DOHH2 (cell line): ENCODE results near the gene MYL5.

Source experiments
- H3F3A ChIP-seq: fragments of 200-600 bp; sonication (generic), shearing (Covaris generic); 2 replicates; pipeline ENCODE4 v1.6.0; 2016; ENCODE audit warnings: antibody characterized with exemption, mild to moderate bottlenecking; ENCODE audit not compliant: control insufficient read depth, insufficient read depth
- H3K27ac ChIP-seq: fragments of 200-600 bp; sonication (generic); 2 replicates; pipeline ENCODE4 v1.5.1; 2014; ENCODE audit warnings: low read depth, mild to moderate bottlenecking, low read length, moderate library complexity
- H3K27me3 ChIP-seq: fragments of 200-600 bp; sonication (generic); 2 replicates; pipeline ENCODE4 v1.6.1; 2014; ENCODE audit warnings: mild to moderate bottlenecking, low read length, mixed read lengths; ENCODE audit not compliant: control insufficient read depth
- H3K36me3 ChIP-seq: fragments of 200-600 bp; sonication (generic); 2 replicates; pipeline ENCODE4 v1.6.1; 2014; ENCODE audit warnings: mild to moderate bottlenecking, low read length, moderate library complexity, mixed read lengths; ENCODE audit not compliant: control insufficient read depth
- H3K4me1 ChIP-seq: fragments of 200-600 bp; sonication (generic); 2 replicates; pipeline ENCODE4 v1.6.1; 2014; ENCODE audit warnings: mild to moderate bottlenecking, low read length, mixed read lengths; ENCODE audit not compliant: control insufficient read depth
- H3K4me2 ChIP-seq: fragments of 200-600 bp; sonication (generic); 2 replicates; pipeline ENCODE4 v1.6.0; 2014; ENCODE audit warnings: mild to moderate bottlenecking, low read length, moderate library complexity
- H3K4me3 ChIP-seq: fragments of 200-600 bp; sonication (generic); 2 replicates; pipeline ENCODE4 v1.5.1; 2014; ENCODE audit warnings: mild to moderate bottlenecking, low read length, mixed read lengths
- H3K79me2 ChIP-seq: fragments of 200-600 bp; sonication (generic); 2 replicates; pipeline ENCODE4 v1.6.1; 2014; ENCODE audit warnings: mild to moderate bottlenecking, low read length, mixed read lengths; ENCODE audit not compliant: control insufficient read depth
- H3K9me2 ChIP-seq: fragments of 200-600 bp; sonication (generic); replicated peaks from 2 replicates; pipeline ENCODE4 v1.6.1; 2014; ENCODE audit warnings: mild to moderate bottlenecking, low read length, mixed read lengths; ENCODE audit not compliant: control insufficient read depth
- H3K9me3 ChIP-seq: fragments of 200-600 bp; sonication (generic); 2 replicates; pipeline ENCODE4 v1.6.1; 2014; ENCODE audit warnings: antibody characterized with exemption, low read length, mixed read lengths; ENCODE audit not compliant: control insufficient read depth, insufficient read depth
- H4K20me1 ChIP-seq: fragments of 200-600 bp; sonication (generic); 2 replicates; pipeline ENCODE4 v1.6.0; 2014; ENCODE audit warnings: low read depth, mild to moderate bottlenecking, antibody characterized with exemption, low read length, moderate library complexity; ENCODE audit not compliant: control insufficient read depth, insufficient read depth
- EZH2phosphoT487 ChIP-seq: fragments of 200-600 bp; sonication (generic); IDR thresholded peaks from 2 replicates; pipeline ENCODE4 v1.6.1; 2017; ENCODE audit warnings: borderline replicate concordance, mild to moderate bottlenecking, antibody characterized with exemption, low read length, moderate library complexity, mixed read lengths
- TF ChIP-seq, protein P1 (sequence below): fragments of 200-600 bp; sonication (generic); IDR thresholded peaks from one replicate; pipeline ENCODE4 v1.5.1; 2014; ENCODE audit warnings: antibody characterized with exemption, mild to moderate bottlenecking, low read depth, low read length; ENCODE audit not compliant: poor library complexity, severe bottlenecking

The MYL5 gene

DNA sequence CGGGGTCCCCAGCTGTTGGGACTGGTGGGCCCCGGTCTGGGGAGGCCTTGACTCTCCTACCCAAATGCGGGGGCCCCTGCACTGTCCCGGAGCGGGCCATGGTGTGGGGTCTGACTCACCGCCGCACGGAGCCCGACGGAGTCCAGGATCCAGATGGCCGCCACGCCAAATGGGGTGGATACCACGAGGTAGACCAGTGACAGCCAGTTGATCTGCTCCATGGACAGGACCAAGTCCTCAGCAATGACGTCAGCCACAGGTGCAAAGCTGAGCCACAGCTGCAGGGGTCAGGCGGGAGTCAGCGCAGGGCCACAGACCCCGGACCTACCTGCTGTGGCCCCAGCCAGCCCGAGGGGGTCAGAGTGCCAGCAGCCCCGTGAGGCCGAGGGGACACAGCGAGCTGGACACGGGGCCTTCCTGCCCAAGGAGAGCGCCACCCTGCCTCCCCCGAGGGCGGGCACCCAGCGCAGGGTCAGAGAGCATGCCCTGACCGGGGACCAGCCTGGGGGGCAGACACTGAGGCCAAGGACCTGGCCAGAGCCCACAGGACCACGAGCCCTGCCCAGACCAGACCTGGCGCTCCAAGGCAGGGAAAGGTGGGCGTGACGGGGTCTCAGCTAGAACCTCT is 12.2 kb downstream of the MYL5 start:
- H3K27ac ChIP-seq: no peak overlapping the region
- no peak overlapping the region for H3K4me3 ChIP-seq
- H3K4me2 ChIP-seq: no peak overlapping the region
- H3K9me3 ChIP-seq: no peaks in the 10 kb centered on the region
- H3K9me2 ChIP-seq: no peaks in the 10 kb centered on the region
- H3K27me3 ChIP-seq: no peaks in the 10 kb centered on the region
- no peaks in the 10 kb centered on the region for H3K79me2 ChIP-seq
- no peaks in the 10 kb centered on the region for H3F3A ChIP-seq
- no peaks in the 10 kb centered on the region for H4K20me1 ChIP-seq
- H3K36me3 ChIP-seq: no peaks in the 10 kb centered on the region
- TF ChIP-seq, protein P1, sequence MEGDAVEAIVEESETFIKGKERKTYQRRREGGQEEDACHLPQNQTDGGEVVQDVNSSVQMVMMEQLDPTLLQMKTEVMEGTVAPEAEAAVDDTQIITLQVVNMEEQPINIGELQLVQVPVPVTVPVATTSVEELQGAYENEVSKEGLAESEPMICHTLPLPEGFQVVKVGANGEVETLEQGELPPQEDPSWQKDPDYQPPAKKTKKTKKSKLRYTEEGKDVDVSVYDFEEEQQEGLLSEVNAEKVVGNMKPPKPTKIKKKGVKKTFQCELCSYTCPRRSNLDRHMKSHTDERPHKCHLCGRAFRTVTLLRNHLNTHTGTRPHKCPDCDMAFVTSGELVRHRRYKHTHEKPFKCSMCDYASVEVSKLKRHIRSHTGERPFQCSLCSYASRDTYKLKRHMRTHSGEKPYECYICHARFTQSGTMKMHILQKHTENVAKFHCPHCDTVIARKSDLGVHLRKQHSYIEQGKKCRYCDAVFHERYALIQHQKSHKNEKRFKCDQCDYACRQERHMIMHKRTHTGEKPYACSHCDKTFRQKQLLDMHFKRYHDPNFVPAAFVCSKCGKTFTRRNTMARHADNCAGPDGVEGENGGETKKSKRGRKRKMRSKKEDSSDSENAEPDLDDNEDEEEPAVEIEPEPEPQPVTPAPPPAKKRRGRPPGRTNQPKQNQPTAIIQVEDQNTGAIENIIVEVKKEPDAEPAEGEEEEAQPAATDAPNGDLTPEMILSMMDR: no peak
- TF ChIP-seq EZH2phosphoT487: no peak
- H3K4me1 ChIP-seq: peaks cover 18% of the 10 kb centered on the region

DNA sequence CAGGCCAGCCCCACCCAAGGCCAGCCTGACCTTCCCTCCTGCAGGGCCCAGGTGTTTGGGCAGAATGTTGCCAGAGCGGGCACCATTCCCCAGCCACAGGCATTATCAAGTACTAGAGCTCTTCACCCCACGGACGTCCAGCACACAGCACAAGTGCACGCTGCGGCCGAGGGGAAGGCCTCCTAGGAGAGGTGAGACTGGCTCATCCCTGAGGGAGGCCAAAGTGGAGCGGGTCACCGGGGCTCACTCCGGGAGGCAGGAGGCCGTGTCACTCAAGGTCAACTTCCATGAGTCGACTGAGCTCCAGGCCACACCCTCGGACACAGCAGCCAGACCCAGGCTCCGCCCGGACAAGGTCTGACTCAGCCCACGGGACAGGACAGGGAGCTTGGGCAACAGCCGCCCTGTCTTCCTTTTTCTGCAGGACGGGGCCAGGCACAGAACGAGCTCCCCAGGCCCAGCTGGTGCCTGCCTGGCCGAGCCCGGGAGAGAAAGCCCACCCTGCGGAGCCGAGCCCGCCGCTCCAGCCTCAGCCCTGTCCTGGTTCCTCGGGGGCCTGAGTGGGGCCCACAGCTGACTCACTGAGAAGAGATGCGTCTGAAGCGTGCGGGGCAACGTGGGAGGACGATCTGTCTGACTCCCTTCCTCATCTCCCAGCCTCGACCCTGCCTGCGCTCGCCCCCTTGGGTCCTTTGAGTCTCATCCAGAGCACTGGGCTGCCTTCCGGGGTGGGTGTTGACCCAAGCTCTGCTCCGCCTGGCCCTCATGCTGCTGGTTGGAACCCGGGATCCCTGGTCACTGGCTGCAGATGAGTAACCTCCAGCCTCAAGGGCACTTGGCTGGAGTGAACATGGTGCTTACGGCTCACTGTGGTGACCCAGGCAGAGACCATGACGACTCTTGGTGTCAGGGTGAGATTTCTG is 13.0 kb downstream of the MYL5 start:
- Histone ChIP-seq H3K27ac (no peak overlapping the region), H3K27me3 (no peaks in the 10 kb centered on the region), H3K4me1 (peaks cover 18% of the 10 kb centered on the region), H3F3A (no peaks in the 10 kb centered on the region), H3K4me2 (no peak overlapping the region), H3K36me3 (no peaks in the 10 kb centered on the region), H3K9me2 (no peaks in the 10 kb centered on the region), H3K4me3 (no peak overlapping the region), H3K9me3 (no peaks in the 10 kb centered on the region), H3K79me2 (no peaks in the 10 kb centered on the region), H4K20me1 (no peaks in the 10 kb centered on the region)
- TF ChIP-seq EZH2phosphoT487: no peak
- TF ChIP-seq, protein P1: no peak

DNA sequence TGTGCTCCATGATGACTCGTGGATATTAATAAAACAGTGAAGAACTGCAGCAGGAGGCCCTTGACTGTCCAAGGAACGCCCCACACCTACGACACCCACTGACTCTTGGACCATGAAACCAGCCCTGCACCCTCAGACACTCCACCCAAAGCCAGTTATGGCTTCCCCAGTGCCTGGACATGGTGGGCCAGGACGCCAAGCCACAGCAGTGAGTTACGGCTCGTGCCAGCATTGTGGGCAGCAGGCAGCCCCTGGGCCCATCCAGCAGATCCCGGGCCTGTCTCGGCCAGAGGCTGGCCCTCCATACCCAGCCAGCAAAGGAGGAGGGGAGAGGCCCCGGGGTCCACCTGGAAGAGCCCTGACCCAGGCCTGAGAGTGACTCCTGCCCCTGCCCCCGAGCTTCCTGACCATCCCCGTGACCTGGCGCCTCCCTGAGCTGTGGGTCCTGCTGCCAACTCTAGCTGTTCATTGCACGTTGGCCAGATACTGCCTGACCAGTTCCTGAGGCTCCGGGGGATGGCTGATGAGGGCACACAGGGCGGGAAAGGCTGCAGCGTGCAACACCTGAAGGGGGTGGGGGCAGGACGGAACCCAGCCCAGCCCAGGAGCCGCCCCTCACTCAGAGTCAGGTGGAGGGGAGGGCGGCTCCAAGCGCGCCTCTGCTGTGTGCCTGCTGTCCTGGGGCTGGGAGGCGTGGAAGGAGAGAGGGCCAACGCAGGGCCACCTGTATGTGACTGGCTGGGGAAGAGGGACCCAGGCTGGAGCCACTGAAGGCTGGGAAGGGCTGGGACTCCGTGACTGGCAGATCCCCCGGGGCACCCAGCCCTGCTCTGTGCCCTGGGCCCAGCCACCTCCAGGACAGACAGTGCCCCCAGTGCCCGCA is 13.9 kb downstream of the MYL5 start:
- H3K4me2 ChIP-seq: no peak overlapping the region
- H3K27me3 ChIP-seq: no peaks in the 10 kb centered on the region
- no peak for TF ChIP-seq EZH2phosphoT487
- TF ChIP-seq, protein P1: no peak
- H3K9me2 ChIP-seq: no peaks in the 10 kb centered on the region
- H3F3A ChIP-seq: no peaks in the 10 kb centered on the region
- no peaks in the 10 kb centered on the region for H3K79me2 ChIP-seq
- no peak overlapping the region for H3K4me3 ChIP-seq
- H3K9me3 ChIP-seq: no peaks in the 10 kb centered on the region
- no peak overlapping the region for H3K27ac ChIP-seq
- H3K36me3 ChIP-seq: no peaks in the 10 kb centered on the region
- peaks cover 18% of the 10 kb centered on the region for H3K4me1 ChIP-seq
- H4K20me1 ChIP-seq: no peaks in the 10 kb centered on the region
